SK-N-SH (cell line): ENCODE measurements around the gene ERC1. TPM values are rescaled to one million over a fixed set of nuclear protein-coding genes. Genes with fewer than 3 reads are reported as not detected.

Experiments used
- CTCF ChIA-PET: fragments of 300-600, 350-600 bp; formaldehyde crosslinking; extraction: SDS; loops from one replicate; lab custom pipeline; 2021; lab: Yijun Ruan, JAX
- POLR2A ChIA-PET: fragments of 350-600 bp; sonication (Branson Sonifier 250); formaldehyde crosslinking; extraction: SDS; loops from one replicate; lab custom pipeline; 2020; ENCODE audit warnings: antibody characterized with exemption, inconsistent platforms; lab: Yijun Ruan, JAX
- DNase-seq: peaks from one replicate; pipeline ENCODE4 v3.0.0; 2012
- H2AFZ ChIP-seq: fragments of 200-600 bp; sonication (generic); 2 replicates; pipeline ENCODE4 v1.8.1; 2016; ENCODE audit warnings: antibody characterized with exemption, mild to moderate bottlenecking, low read depth
- H3F3A ChIP-seq: fragments of 200-600 bp; sonication (generic); replicated peaks from 2 replicates; pipeline ENCODE3; 2016; ENCODE audit warnings: antibody characterized with exemption, mild to moderate bottlenecking; ENCODE audit not compliant: insufficient read depth
- H3K27ac ChIP-seq, 2 experiments: fragments of 200-500 bp in 1 of 2; fragments of 200-600 bp in 1 of 2; sonication (Bioruptor generic) in 1 of 2; sonication (generic), shearing (Covaris generic) in 1 of 2; 2 replicates each; pipeline versions ENCODE4 v1.5.1 to v1.6.1; 2014 to 2016; ENCODE audit warnings: low read depth in 2 of 2, inconsistent platforms in 1 of 2, low read length in 1 of 2, mild to moderate bottlenecking in 1 of 2, mixed read lengths in 1 of 2
- H3K27me3 ChIP-seq: fragments of 200-600 bp; sonication (generic), shearing (Covaris generic); 2 replicates; pipeline ENCODE4 v1.6.1; 2016; ENCODE audit warnings: mixed run types; ENCODE audit not compliant: insufficient read depth
- H3K36me3 ChIP-seq, 2 experiments: fragments of 200-500 bp in 1 of 2; fragments of 200-600 bp in 1 of 2; sonication (Bioruptor generic) in 1 of 2; sonication (generic) in 1 of 2; replicated peaks in 1 of 2; 2 replicates each; pipeline versions ENCODE3 to v1.5.1; 2014 to 2016; ENCODE audit warnings: low read length in 1 of 2, mild to moderate bottlenecking in 1 of 2; ENCODE audit not compliant: insufficient read depth in 2 of 2, control insufficient read depth in 1 of 2
- H3K4me1 ChIP-seq, 2 experiments: fragments of 200-500 bp in 1 of 2; fragments of 200-600 bp in 1 of 2; sonication (Bioruptor generic) in 1 of 2; sonication (generic), shearing (Covaris generic) in 1 of 2; 2 replicates each; pipeline versions ENCODE4 v1.5.1 to v1.6.1; 2014 to 2016; ENCODE audit warnings: low read depth in 1 of 2, low read length in 1 of 2, mixed run types in 1 of 2; ENCODE audit not compliant: insufficient read depth in 2 of 2, control insufficient read depth in 1 of 2
- H3K4me2 ChIP-seq: fragments of 200-600 bp; sonication (generic), shearing (Covaris generic); 2 replicates; pipeline ENCODE4 v1.6.1; 2017; ENCODE audit warnings: mixed run types
- H3K4me3 ChIP-seq, 2 experiments: fragments of 200-500 bp in 1 of 2; fragments of 200-600 bp in 1 of 2; sonication (Bioruptor generic) in 1 of 2; sonication (generic), shearing (Covaris generic) in 1 of 2; 2 replicates each; pipeline versions ENCODE4 v1.5.1 to v1.8.1; 2014 to 2016; ENCODE audit warnings: low read depth in 2 of 2, inconsistent platforms in 1 of 2, low read length in 1 of 2, mild to moderate bottlenecking in 1 of 2, mixed read lengths in 1 of 2, moderate library complexity in 1 of 2
- H3K79me2 ChIP-seq: fragments of 200-600 bp; sonication (generic); 2 replicates; pipeline ENCODE4 v1.8.1; 2017; ENCODE audit warnings: mild to moderate bottlenecking; ENCODE audit not compliant: insufficient read depth
- H3K9ac ChIP-seq: fragments of 200-600 bp; sonication (generic); 2 replicates; pipeline ENCODE4 v1.6.1; 2017; ENCODE audit warnings: mixed run types
- H3K9me2 ChIP-seq: fragments of 200-600 bp; sonication (generic); 2 replicates; pipeline ENCODE4 v1.6.1; 2017; ENCODE audit warnings: mixed run types
- H3K9me3 ChIP-seq: fragments of 200-600 bp; sonication (generic); 2 replicates; pipeline ENCODE4 v1.6.1; 2017; ENCODE audit warnings: mixed run types, mild to moderate bottlenecking, moderate library complexity
- H4K20me1 ChIP-seq: fragments of 200-600 bp; sonication (generic); 2 replicates; pipeline ENCODE4 v1.6.1; 2017; ENCODE audit warnings: mild to moderate bottlenecking, mixed run types; ENCODE audit not compliant: insufficient read depth
- ELF1 ChIP-seq: IDR thresholded peaks from 2 replicates; pipeline ENCODE4 v1.4.0; 2012
- EP300 ChIP-seq, 2 experiments: IDR thresholded peaks; 2 replicates each; pipeline versions ENCODE4 v1.4.0 to v1.6.1; 2012; ENCODE audit warnings: borderline replicate concordance in 1 of 2, low read depth in 1 of 2, low read length in 1 of 2
- FOXM1 ChIP-seq: IDR thresholded peaks from 2 replicates; pipeline ENCODE4 v1.4.0; 2012; ENCODE audit warnings: low read depth, mild to moderate bottlenecking
- JUND ChIP-seq: IDR thresholded peaks from 2 replicates; pipeline ENCODE4 v1.4.0; 2012
- MEF2A ChIP-seq: IDR thresholded peaks from 2 replicates; pipeline ENCODE4 v1.4.0; 2012; ENCODE audit warnings: low read depth, borderline replicate concordance
- NFIC ChIP-seq: IDR thresholded peaks from 2 replicates; pipeline ENCODE4 v1.4.0; 2012; ENCODE audit warnings: borderline replicate concordance
- PBX3 ChIP-seq: IDR thresholded peaks from 2 replicates; pipeline ENCODE4; 2012
- POLR2AphosphoS5 ChIP-seq: IDR thresholded peaks from 2 replicates; pipeline ENCODE4 v1.6.1; 2012; ENCODE audit warnings: low read depth, low read length
- RAD21 ChIP-seq: IDR thresholded peaks from 2 replicates; pipeline ENCODE4 v1.6.1; 2012; ENCODE audit warnings: mild to moderate bottlenecking, low read length
- RCOR1 ChIP-seq: fragments of 150-350 bp; IDR thresholded peaks from 2 replicates; pipeline ENCODE4 v1.6.1; 2017; ENCODE audit warnings: antibody characterized with exemption, low read length
- RXRA ChIP-seq: IDR thresholded peaks from 2 replicates; pipeline ENCODE4 v1.4.0; 2012; ENCODE audit warnings: low read depth, mild to moderate bottlenecking, borderline replicate concordance
- SIN3A ChIP-seq: IDR thresholded peaks from 2 replicates; pipeline ENCODE4 v1.6.1; 2012; ENCODE audit warnings: low read depth, mild to moderate bottlenecking, low read length, moderate library complexity, borderline replicate concordance
- TAF1 ChIP-seq: IDR thresholded peaks from 2 replicates; pipeline ENCODE4 v1.6.1; 2012; ENCODE audit warnings: low read depth, mild to moderate bottlenecking, low read length, moderate library complexity, borderline replicate concordance
- YY1 ChIP-seq: IDR thresholded peaks from 2 replicates; pipeline ENCODE4 v1.4.0; 2012; ENCODE audit warnings: low read depth, mild to moderate bottlenecking
- WGBS: methylation state at CpG from one replicate; pipeline ENCODE4 v1.1.6; 2017; ENCODE audit warnings: low lambda C conversion rate; 5-methylcytosine and 5-hydroxymethylcytosine counted together
- polyA plus RNA-seq, 3 experiments: library from polyadenylated mRNA; depleted of rRNA; stranded (reverse); fragments of >200 nt; gene quantifications; 2 replicates each; pipeline ENCODE4 v1.2.3, GENCODE V29; 2012
- TF ChIP-seq, protein P1 (sequence below): IDR thresholded peaks from 2 replicates; pipeline ENCODE4 v1.4.0; 2012; ENCODE audit warnings: low read depth, borderline replicate concordance
- TF ChIP-seq, protein P2 (sequence below): fragments of 200-600 bp; sonication (generic); IDR thresholded peaks from 2 replicates; pipeline ENCODE4 v1.6.1; 2017; ENCODE audit warnings: antibody characterized with exemption, mild to moderate bottlenecking, moderate library complexity
- TF ChIP-seq, protein P3 (sequence below): IDR thresholded peaks from 2 replicates; pipeline ENCODE4 v1.6.1; 2012; ENCODE audit warnings: mild to moderate bottlenecking, low read depth, low read length, moderate library complexity
- TF ChIP-seq, protein P4 (sequence below): fragments of 150-350 bp; IDR thresholded peaks from 2 replicates; pipeline ENCODE4 v1.6.1; 2017; ENCODE audit warnings: antibody characterized with exemption, low read length, low read depth, borderline replicate concordance

Gene ERC1
- polyA plus RNA-seq, 1 of the 3 experiments (the other 2 are of a cell fraction): 7.5 TPM

- H3K79me2 ChIP-seq: peaks cover 3% of the 10 kb centered on the region; the same call in 1 of the 2 replicates
- WGBS: 64% methylated on average over 4 of the region's 7 CpGs
- peak overlapping the region; percentile 27 to 39 for H3K27ac ChIP-seq
- H3K4me2 ChIP-seq: peak overlapping the region; percentile 34; the same call in 1 of the 2 replicates
- H3K4me3 ChIP-seq: no peak overlapping the region
- no peaks in the 10 kb centered on the region for H4K20me1 ChIP-seq
- CTCF ChIA-PET: interaction anchor here (1.3 to 1.5 kb wide), 3 partner anchors 11 to 200 kb away, joined by 3 to 5 read pairs (median 4); no protein-coding TSS in a partner anchor
- no peaks in the 10 kb centered on the region for H3K9me2 ChIP-seq
- peaks cover 14% of the 10 kb centered on the region for H3F3A ChIP-seq
- no peaks in the 10 kb centered on the region for H3K27me3 ChIP-seq
- H3K36me3 ChIP-seq: peaks cover 0 to 21% of the 10 kb centered on the region in 2 experiments
- peak overlapping the region; percentile 5; the same call in 1 of the 2 replicates for H3K9ac ChIP-seq
- 0 out of 2 replicates have a peak, but pooled peaks cover 5% of the 10 kb centered on the region for H3K9me3 ChIP-seq
- DNase-seq: no peak
- peaks cover 0 to 8% of the 10 kb centered on the region in 2 experiments; a peak in 3 of 4 replicates for H3K4me1 ChIP-seq
- no peak overlapping the region for H2AFZ ChIP-seq
- TF ChIP-seq, protein P1, sequence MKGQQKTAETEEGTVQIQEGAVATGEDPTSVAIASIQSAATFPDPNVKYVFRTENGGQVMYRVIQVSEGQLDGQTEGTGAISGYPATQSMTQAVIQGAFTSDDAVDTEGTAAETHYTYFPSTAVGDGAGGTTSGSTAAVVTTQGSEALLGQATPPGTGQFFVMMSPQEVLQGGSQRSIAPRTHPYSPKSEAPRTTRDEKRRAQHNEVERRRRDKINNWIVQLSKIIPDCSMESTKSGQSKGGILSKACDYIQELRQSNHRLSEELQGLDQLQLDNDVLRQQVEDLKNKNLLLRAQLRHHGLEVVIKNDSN: no peak
- TF ChIP-seq FOXM1: no peak
- TF ChIP-seq, all 33 proteins: peak for 0
- POLR2A ChIA-PET: no interaction called here
Observed at GRCh38 chr12:1318327-1319031, 327.5 kb downstream of the ERC1 start.

DNA sequence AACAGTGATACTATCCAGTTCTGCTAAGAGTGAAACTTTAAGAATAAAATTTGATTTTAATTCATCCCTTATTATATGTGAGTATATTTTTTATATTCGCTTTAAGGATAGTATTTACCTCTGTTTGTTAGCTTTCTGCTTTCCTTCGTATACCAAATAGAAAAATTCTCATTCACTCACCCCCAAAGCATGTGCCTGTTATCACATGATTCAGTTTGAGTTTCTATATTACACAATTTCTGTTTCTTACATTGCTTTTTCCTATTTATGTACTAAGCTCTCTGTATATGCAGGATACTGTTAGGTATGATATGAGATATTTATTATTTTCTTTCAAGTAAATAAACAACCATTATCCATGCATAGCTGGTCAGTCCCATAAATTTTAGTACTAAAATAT is 328.2 kb downstream of the ERC1 start:
- H3K4me2 ChIP-seq: 0 out of 2 replicates have a peak overlapping the region, but pooled peaks have one; percentile 34
- H3K27ac ChIP-seq: peak overlapping the region in 1 of 2 experiments; percentile 27; a peak in 3 of 4 replicates
- no peaks in the 10 kb centered on the region for H3K9me2 ChIP-seq
- peaks cover 0 to 8% of the 10 kb centered on the region in 2 experiments; a peak in 3 of 4 replicates for H3K4me1 ChIP-seq
- no peaks in the 10 kb centered on the region for H3K27me3 ChIP-seq
- ChIA-PET CTCF (interaction anchor here (1.3 to 1.5 kb wide), 2 partner anchors 12 to 201 kb away, joined by 3 to 4 read pairs; no protein-coding TSS in a partner anchor), POLR2A (no interaction called here)
- H3K36me3 ChIP-seq: peaks cover 0 to 14% of the 10 kb centered on the region in 2 experiments
- H3F3A ChIP-seq: peaks cover 14% of the 10 kb centered on the region
- 84% methylated on average over 2 of the region's 2 CpGs for whole genome bisulfite sequencing
- H3K9me3 ChIP-seq: 0 out of 2 replicates have a peak, but pooled peaks cover 2% of the 10 kb centered on the region
- H3K4me3 ChIP-seq: no peak overlapping the region
- H3K9ac ChIP-seq: no peak overlapping the region
- H2AFZ ChIP-seq: no peak overlapping the region
- peaks cover 3% of the 10 kb centered on the region; the same call in 1 of the 2 replicates for H3K79me2 ChIP-seq
- no peak for DNase-seq
- no peaks in the 10 kb centered on the region for H4K20me1 ChIP-seq
- no peak for TF ChIP-seq SIN3A
- TF ChIP-seq, protein P2, sequence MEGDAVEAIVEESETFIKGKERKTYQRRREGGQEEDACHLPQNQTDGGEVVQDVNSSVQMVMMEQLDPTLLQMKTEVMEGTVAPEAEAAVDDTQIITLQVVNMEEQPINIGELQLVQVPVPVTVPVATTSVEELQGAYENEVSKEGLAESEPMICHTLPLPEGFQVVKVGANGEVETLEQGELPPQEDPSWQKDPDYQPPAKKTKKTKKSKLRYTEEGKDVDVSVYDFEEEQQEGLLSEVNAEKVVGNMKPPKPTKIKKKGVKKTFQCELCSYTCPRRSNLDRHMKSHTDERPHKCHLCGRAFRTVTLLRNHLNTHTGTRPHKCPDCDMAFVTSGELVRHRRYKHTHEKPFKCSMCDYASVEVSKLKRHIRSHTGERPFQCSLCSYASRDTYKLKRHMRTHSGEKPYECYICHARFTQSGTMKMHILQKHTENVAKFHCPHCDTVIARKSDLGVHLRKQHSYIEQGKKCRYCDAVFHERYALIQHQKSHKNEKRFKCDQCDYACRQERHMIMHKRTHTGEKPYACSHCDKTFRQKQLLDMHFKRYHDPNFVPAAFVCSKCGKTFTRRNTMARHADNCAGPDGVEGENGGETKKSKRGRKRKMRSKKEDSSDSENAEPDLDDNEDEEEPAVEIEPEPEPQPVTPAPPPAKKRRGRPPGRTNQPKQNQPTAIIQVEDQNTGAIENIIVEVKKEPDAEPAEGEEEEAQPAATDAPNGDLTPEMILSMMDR: no peak
- no peak for TF ChIP-seq TAF1
- no peak for TF ChIP-seq JUND
- no peak for TF ChIP-seq RXRA
- no peak for TF ChIP-seq EP300 (IDR thresholded peaks at IDR 0.05; ENCODE audit: borderline replicate concordance in 1 of 2, low read depth in 1 of 2, low read length in 1 of 2)
- TF ChIP-seq YY1: no peak
- no peak for TF ChIP-seq RCOR1
- no peak for TF ChIP-seq PBX3
- no peak for TF ChIP-seq MEF2A
- TF ChIP-seq, protein P3, sequence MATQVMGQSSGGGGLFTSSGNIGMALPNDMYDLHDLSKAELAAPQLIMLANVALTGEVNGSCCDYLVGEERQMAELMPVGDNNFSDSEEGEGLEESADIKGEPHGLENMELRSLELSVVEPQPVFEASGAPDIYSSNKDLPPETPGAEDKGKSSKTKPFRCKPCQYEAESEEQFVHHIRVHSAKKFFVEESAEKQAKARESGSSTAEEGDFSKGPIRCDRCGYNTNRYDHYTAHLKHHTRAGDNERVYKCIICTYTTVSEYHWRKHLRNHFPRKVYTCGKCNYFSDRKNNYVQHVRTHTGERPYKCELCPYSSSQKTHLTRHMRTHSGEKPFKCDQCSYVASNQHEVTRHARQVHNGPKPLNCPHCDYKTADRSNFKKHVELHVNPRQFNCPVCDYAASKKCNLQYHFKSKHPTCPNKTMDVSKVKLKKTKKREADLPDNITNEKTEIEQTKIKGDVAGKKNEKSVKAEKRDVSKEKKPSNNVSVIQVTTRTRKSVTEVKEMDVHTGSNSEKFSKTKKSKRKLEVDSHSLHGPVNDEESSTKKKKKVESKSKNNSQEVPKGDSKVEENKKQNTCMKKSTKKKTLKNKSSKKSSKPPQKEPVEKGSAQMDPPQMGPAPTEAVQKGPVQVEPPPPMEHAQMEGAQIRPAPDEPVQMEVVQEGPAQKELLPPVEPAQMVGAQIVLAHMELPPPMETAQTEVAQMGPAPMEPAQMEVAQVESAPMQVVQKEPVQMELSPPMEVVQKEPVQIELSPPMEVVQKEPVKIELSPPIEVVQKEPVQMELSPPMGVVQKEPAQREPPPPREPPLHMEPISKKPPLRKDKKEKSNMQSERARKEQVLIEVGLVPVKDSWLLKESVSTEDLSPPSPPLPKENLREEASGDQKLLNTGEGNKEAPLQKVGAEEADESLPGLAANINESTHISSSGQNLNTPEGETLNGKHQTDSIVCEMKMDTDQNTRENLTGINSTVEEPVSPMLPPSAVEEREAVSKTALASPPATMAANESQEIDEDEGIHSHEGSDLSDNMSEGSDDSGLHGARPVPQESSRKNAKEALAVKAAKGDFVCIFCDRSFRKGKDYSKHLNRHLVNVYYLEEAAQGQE: no peak
- no peak for TF ChIP-seq RAD21
- no peak for TF ChIP-seq ELF1
- TF ChIP-seq, protein P4, sequence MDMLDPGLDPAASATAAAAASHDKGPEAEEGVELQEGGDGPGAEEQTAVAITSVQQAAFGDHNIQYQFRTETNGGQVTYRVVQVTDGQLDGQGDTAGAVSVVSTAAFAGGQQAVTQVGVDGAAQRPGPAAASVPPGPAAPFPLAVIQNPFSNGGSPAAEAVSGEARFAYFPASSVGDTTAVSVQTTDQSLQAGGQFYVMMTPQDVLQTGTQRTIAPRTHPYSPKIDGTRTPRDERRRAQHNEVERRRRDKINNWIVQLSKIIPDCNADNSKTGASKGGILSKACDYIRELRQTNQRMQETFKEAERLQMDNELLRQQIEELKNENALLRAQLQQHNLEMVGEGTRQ: no peak
- TF ChIP-seq NFIC: no peak
- no peak for TF ChIP-seq FOXM1
- TF ChIP-seq POLR2AphosphoS5: no peak
